T-helper 17 cell (primary cell): ENCODE results near the gene S100A1. TPM values are rescaled to one million over a fixed set of nuclear protein-coding genes. Genes with fewer than 3 reads are reported as not detected.
A peak's percentile ranks its signal among the peaks of the same experiment; 100 is the strongest.

Source experiments
- ATAC-seq: fragments of 150-1000 bp; cut with Tn5 transposase; 2 replicates; pipeline ENCODE4 v1.10.0; 2021; ENCODE audit warnings: mild to moderate bottlenecking, moderate library complexity
- DNase-seq, 3 donors: peaks; one replicate each; pipeline versions ENCODE4 v3.0.0 to v3.0.0-alpha.2; 2020 to 2021
- H3K9me3 ChIP-seq: one replicate; pipeline ENCODE4 v1.7.0; 2013; ENCODE audit warnings: low read length, mild to moderate bottlenecking; ENCODE audit not compliant: control insufficient read depth, poor library complexity, severe bottlenecking
- H3K27ac Mint-ChIP-seq: one replicate; pipeline ENCODE4 v1.8.0; 2022; ENCODE audit warnings: mild to moderate bottlenecking, moderate library complexity, mixed read lengths
- H3K27me3 Mint-ChIP-seq: one replicate; pipeline ENCODE4 v1.8.0; 2022; ENCODE audit warnings: mixed read lengths
- H3K36me3 Mint-ChIP-seq: one replicate; pipeline ENCODE4 v1.8.0; 2022; ENCODE audit warnings: low read depth, mixed read lengths
- H3K4me1 Mint-ChIP-seq: one replicate; pipeline ENCODE4 v1.8.0; 2022; ENCODE audit warnings: mild to moderate bottlenecking, mixed read lengths
- H3K4me3 Mint-ChIP-seq: one replicate; pipeline ENCODE4 v1.8.0; 2022; ENCODE audit warnings: mild to moderate bottlenecking, moderate library complexity, mixed read lengths
- total RNA-seq, 4 donors: library from RNA in 2 of 4; stranded (reverse) in 2 of 4; gene quantifications; one replicate each; pipeline ENCODE4 v1.2.3 and lab custom pipeline; 2022 to 2026

Gene S100A1
- total RNA-seq, 2 donors from 2014 or later, result not detected

DNA sequence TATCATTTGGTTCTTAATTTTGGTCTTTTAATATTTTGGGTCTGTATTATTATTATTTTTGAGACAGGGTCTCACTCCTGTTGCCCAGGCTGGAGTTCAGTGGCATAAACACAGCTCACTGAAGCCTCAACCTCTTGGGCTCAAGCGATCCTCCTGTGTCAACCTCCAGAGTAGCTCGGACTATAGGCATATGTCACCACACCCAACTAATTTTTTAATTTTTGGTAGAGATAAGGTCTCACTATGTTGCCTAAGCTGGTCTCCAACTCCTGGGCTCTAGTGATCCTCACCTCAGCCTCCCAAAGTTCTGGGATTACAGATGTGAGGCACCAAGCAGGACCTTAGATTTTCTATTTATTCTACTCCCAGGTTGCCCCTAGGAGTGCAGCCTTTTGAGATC is 45.3 kb downstream of the S100A1 start:
- peaks cover 7% of the 10 kb centered on the region for H3K36me3 Mint-ChIP-seq
- peaks cover 21% of the 10 kb centered on the region for H3K27me3 Mint-ChIP-seq
- H3K4me3 Mint-ChIP-seq, result no peak overlapping the region
- ATAC-seq, result no peak
- H3K9me3 ChIP-seq, result no peaks in the 10 kb centered on the region
- H3K27ac Mint-ChIP-seq, result no peak overlapping the region
- H3K4me1 Mint-ChIP-seq, result peaks cover 11% of the 10 kb centered on the region
- DNase-seq, result no peak

DNA sequence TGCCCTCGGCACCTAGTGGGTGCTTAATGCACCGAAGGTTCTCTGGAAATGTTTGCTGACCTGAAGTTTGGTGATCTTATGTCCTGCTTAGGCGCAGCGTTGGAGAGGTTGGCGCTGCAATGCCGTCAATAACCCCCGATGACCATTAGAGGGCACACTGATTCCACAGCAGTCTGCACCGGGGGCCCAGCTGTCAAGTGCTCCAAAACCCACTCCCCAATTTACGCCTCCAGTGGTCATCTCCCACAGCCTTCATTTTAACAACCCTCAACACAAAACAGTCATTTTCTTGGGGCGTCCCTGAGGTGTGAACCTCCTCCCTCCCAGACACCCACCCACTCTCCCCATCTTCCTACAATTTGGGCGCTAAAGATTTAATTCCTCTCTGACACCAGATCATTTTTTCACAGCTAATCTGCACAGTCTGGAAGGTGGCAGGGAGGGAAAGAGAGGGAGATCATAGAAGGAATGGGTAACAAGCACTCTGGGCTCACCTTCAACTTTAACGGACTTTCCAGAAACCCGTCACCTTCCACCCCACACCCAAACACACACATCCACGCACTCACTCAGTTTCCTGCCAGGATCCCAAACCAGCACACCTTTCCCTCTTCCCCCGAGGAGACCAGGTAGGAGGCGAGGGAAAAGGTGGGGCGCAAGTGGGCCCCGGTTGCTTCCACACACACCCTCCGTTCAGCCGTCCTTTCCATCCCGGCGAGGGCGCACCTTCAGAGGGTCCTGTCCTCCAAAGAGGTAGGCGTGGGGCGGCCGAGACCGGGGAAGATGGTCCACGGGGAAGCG is 49.7 kb downstream of the S100A1 start:
- Mint-ChIP-seq H3K27ac (peak overlapping the region; percentile 27), H3K36me3 (peaks cover 12% of the 10 kb centered on the region), H3K4me3 (peak overlapping the region; percentile 91), H3K4me1 (peaks cover 19% of the 10 kb centered on the region), H3K27me3 (peaks cover 47% of the 10 kb centered on the region)
- H3K9me3 ChIP-seq, result no peaks in the 10 kb centered on the region
- peak; percentile 17 to 23 (median 20) for DNase-seq
- ATAC-seq, result peak; percentile 63

DNA sequence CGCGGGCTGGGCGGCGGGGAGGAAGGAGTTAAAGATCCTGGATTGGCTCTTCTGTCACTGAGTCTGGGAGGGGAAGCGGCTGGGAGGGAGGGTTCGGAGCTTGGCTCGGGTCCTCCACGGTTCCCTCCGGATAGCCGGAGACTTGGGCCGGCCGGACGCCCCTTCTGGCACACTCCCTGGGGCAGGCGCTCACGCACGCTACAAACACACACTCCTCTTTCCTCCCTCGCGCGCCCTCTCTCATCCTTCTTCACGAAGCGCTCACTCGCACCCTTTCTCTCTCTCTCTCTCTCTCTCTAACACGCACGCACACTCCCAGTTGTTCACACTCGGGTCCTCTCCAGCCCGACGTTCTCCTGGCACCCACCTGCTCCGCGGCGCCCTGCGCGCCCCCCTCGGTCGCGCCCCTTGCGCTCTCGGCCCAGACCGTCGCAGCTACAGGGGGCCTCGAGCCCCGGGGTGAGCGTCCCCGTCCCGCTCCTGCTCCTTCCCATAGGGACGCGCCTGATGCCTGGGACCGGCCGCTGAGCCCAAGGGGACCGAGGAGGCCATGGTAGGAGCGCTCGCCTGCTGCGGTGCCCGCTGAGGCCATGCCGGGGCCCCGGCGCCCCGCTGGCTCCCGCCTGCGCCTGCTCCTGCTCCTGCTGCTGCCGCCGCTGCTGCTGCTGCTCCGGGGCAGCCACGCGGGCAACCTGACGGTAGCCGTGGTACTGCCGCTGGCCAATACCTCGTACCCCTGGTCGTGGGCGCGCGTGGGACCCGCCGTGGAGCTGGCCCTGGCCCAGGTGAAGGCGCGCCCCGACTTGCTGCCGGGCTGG is 50.5 kb downstream of the S100A1 start, which contains the start of gene NPR1:
NPR1 (plus strand) TSS at position 170 of the 818 bp plus-strand sequence; CDS start at position 591, 421 bp downstream.
- Mint-ChIP-seq H3K4me3 (peak within 1 kb of the TSS; percentile 91), H3K36me3 (peaks cover 12% of the 10 kb centered on the region), H3K27ac (peak within 1 kb of the TSS; percentile 69), H3K4me1 (peaks cover 22% of the 10 kb centered on the region), H3K27me3 (peaks cover 52% of the 10 kb centered on the region)
- no peak for DNase-seq
- H3K9me3 ChIP-seq, result no peaks in the 10 kb centered on the region
- peak; percentile 48 for ATAC-seq

DNA sequence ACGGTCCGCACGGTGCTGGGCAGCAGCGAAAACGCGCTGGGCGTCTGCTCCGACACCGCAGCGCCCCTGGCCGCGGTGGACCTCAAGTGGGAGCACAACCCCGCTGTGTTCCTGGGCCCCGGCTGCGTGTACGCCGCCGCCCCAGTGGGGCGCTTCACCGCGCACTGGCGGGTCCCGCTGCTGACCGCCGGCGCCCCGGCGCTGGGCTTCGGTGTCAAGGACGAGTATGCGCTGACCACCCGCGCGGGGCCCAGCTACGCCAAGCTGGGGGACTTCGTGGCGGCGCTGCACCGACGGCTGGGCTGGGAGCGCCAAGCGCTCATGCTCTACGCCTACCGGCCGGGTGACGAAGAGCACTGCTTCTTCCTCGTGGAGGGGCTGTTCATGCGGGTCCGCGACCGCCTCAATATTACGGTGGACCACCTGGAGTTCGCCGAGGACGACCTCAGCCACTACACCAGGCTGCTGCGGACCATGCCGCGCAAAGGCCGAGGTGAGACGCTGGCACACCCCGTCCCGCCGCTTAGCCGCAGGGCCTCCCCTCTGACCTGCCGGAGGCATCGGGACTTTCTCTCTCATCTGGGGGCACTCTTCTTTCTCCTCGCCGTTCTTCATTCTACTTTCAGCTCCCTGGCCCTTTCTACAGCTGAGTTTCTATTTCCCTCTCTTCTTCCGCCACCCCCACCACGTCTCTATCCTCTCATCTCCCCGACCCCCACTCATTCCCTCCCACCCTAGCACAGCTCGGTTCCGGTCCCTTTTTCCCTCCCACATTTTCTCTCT is 51.3 kb downstream of the S100A1 start:
- Mint-ChIP-seq H3K27ac (peak overlapping the region; percentile 69), H3K4me3 (peak overlapping the region; percentile 91), H3K36me3 (peaks cover 12% of the 10 kb centered on the region), H3K27me3 (peaks cover 57% of the 10 kb centered on the region), H3K4me1 (peaks cover 26% of the 10 kb centered on the region)
- peak in 2 of 3 donors; percentile 9 to 17 for DNase-seq
- H3K9me3 ChIP-seq, result no peaks in the 10 kb centered on the region
- peak; percentile 74 for ATAC-seq

DNA sequence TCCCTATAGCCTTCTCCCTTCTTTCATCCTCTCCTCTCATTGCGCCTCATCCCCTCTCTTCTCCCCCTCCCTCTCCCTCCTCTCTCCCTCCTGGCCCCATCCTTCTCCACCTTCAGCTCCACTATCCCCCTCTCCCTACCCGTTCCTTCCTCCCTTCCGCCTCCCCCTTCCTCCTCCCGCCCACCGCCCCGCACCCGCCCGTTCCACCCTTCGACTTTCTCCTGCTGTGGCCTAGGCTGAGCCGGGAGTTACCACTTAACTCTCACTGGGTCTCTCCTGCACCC is 51.8 kb downstream of the S100A1 start:
- peaks cover 12% of the 10 kb centered on the region for H3K36me3 Mint-ChIP-seq
- H3K4me1 Mint-ChIP-seq, result peaks cover 26% of the 10 kb centered on the region
- no peaks in the 10 kb centered on the region for H3K9me3 ChIP-seq
- no peak for ATAC-seq
- H3K27ac Mint-ChIP-seq, result peak overlapping the region; percentile 69
- peaks cover 57% of the 10 kb centered on the region for H3K27me3 Mint-ChIP-seq
- H3K4me3 Mint-ChIP-seq, result peak overlapping the region; percentile 91
- DNase-seq, result no peak

Other genes with a start within 250 kb of the S100A1 start
- 100 to 1,000 TPM in 1 of 2 donors, 1 to 10 TPM in 1; 4.6 to 110 TPM for gene S100A8, start 237.4 kb upstream of the S100A1 start, total RNA-seq
- not detected for gene S100A7A, start 211.9 kb upstream of the S100A1 start, total RNA-seq
- gene S100A7, start 167.8 kb upstream of the S100A1 start, total RNA-seq, result not detected
- 100 to 1,000 TPM; 303 to 331 TPM for gene S100A6, start 92.4 kb upstream of the S100A1 start, total RNA-seq
- gene S100A5, start 87.5 kb upstream of the S100A1 start, total RNA-seq, result 1 to 10 TPM in 1 of 2 donors, not detected in 1; 1.1 TPM
- gene S100A4, start 82.6 kb upstream of the S100A1 start, total RNA-seq, result 1,000 to 10,000 TPM in 1 of 2 donors, 100 to 1,000 TPM in 1; 935 to 1,018 TPM
- gene S100A3, start 79.2 kb upstream of the S100A1 start, total RNA-seq, result not detected
- gene S100A2, start 62.6 kb upstream of the S100A1 start, total RNA-seq, result under 1 TPM in 1 of 2 donors, not detected in 1; 0.52 TPM
- gene S100A16, start 15.3 kb upstream of the S100A1 start, total RNA-seq, result not detected
- gene S100A14, start 12.1 kb upstream of the S100A1 start, total RNA-seq, result not detected
- gene S100A13, start 929 bp upstream of the S100A1 start, total RNA-seq, result 1 to 10 TPM; 3.1 to 4.6 TPM
- 10 to 100 TPM; 82.0 to 82.4 TPM for gene CHTOP, start 5.6 kb downstream of the S100A1 start, total RNA-seq
- gene SNAPIN, start 30.3 kb downstream of the S100A1 start, total RNA-seq, result 10 to 100 TPM; 17.6 to 18.2 TPM
- 100 to 1,000 TPM; 136 to 142 TPM for gene ILF2, start 42.6 kb downstream of the S100A1 start, total RNA-seq
- gene NPR1, start 50.3 kb downstream of the S100A1 start, total RNA-seq, result not detected
- 10 to 100 TPM; 33.6 to 47.6 TPM for gene INTS3, start 99.6 kb downstream of the S100A1 start, total RNA-seq
- 10 to 100 TPM in 1 of 2 donors, 1 to 10 TPM in 1; 7.4 to 10.0 TPM for gene SLC27A3, start 147.0 kb downstream of the S100A1 start, total RNA-seq